ENCODE data around the gene PCDHA13. TPM values are rescaled to one million over a fixed set of nuclear protein-coding genes. Genes with fewer than 3 reads are reported as not detected.

PCDHA13 gene
- total RNA-seq, 4 donors from 2014 or later = 0.27 to 3.3 TPM; not detected in 2

GRCh38 chr5:140883373-140883772, 1.4 kb downstream of the PCDHA13 start:
- Histone ChIP-seq H3K4me3 (no peak overlapping the region), H3K4me1 (no peaks in the 10 kb centered on the region), H3K27me3 (no peaks in the 10 kb centered on the region), H3K27ac (no peak overlapping the region), H3K36me3 (no peaks in the 10 kb centered on the region), H3K9me3 (peaks cover 0 to 16% (median 0%) of the 10 kb centered on the region in 4 donors)
- no peak for DNase-seq
- TF ChIP-seq POLR2A (IDR thresholded peaks at IDR 0.05) = no peak
- TF ChIP-seq, protein P1, sequence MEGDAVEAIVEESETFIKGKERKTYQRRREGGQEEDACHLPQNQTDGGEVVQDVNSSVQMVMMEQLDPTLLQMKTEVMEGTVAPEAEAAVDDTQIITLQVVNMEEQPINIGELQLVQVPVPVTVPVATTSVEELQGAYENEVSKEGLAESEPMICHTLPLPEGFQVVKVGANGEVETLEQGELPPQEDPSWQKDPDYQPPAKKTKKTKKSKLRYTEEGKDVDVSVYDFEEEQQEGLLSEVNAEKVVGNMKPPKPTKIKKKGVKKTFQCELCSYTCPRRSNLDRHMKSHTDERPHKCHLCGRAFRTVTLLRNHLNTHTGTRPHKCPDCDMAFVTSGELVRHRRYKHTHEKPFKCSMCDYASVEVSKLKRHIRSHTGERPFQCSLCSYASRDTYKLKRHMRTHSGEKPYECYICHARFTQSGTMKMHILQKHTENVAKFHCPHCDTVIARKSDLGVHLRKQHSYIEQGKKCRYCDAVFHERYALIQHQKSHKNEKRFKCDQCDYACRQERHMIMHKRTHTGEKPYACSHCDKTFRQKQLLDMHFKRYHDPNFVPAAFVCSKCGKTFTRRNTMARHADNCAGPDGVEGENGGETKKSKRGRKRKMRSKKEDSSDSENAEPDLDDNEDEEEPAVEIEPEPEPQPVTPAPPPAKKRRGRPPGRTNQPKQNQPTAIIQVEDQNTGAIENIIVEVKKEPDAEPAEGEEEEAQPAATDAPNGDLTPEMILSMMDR (IDR thresholded peaks at IDR 0.05) = no peak

GRCh38 chr5:140883927-140884697, 2.2 kb downstream of the PCDHA13 start:
- DNase-seq = no peak
- Histone ChIP-seq H3K27ac (no peak overlapping the region), H3K9me3 (peaks cover 0 to 16% (median 0%) of the 10 kb centered on the region in 4 donors), H3K4me1 (no peaks in the 10 kb centered on the region), H3K36me3 (no peaks in the 10 kb centered on the region), H3K4me3 (no peak overlapping the region), H3K27me3 (no peaks in the 10 kb centered on the region)
- TF ChIP-seq, protein P1 (IDR thresholded peaks at IDR 0.05) = no peak
- TF ChIP-seq POLR2A (IDR thresholded peaks at IDR 0.05) = no peak

DNA sequence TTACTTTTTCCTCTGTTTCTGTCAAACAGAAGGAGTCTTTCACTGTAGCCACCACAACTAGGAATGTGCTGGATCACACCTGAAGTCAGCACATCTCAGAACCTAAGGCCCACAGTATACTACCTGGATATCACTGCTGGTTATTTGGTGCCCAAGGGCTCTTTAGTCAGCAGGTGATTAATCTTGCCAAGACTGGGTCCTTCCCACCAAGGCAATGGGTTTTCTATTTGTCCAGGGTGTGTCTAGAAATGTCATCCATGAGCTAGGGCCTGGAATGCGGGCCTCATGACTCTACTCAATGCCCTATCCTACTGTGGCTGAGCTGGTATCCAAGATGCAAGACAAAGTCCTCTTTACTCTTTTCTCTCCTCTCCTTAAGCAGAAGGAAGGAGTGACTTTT, 34.4 kb downstream of the PCDHA13 start:
- Histone ChIP-seq H3K9me3 (no peaks in the 10 kb centered on the region), H3K36me3 (no peaks in the 10 kb centered on the region)
- no peak for DNase-seq

DNA sequence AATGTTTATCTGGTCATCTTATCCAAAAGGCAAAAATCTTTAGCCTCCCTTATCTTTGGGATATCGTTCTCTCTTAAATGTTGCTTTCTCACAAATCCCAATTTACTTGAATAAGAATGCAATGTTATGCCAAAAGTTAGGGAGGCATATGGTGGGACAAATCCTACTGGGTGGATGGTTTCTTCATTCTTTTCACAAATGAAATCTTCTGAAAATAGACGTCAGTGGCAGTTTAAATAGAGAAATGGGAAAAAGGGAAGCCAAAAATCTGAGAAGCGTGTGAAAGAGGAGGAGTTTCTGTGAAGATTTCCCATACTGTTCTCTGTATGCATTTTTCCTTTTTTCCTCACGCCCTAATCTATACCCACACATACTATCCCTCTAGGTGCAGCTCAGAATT, 41.7 kb downstream of the PCDHA13 start:
- Histone ChIP-seq H3K4me1 (peaks cover 0 to 9% (median 0%) of the 10 kb centered on the region in 4 donors), H3K27ac (no peak overlapping the region), H3K9me3 (peaks cover 0 to 4% (median 0%) of the 10 kb centered on the region in 4 donors), H3K4me3 (no peak overlapping the region), H3K27me3 (no peaks in the 10 kb centered on the region), H3K36me3 (no peaks in the 10 kb centered on the region)
- TF ChIP-seq, protein P1 (IDR thresholded peaks at IDR 0.05) = no peak
- TF ChIP-seq POLR2A (IDR thresholded peaks at IDR 0.05) = no peak
- no peak for DNase-seq

More for the DNA sequence above, 34.4 kb downstream of the PCDHA13 start:
- no peak for TF ChIP-seq POLR2A (IDR thresholded peaks at IDR 0.05)
- TF ChIP-seq, protein P1 (IDR thresholded peaks at IDR 0.05) = no peak
- Histone ChIP-seq H3K4me1 (no peaks in the 10 kb centered on the region), H3K27me3 (no peaks in the 10 kb centered on the region), H3K4me3 (no peak overlapping the region), H3K27ac (no peak overlapping the region)

- peak within 1 kb of the TSS in 2 of 4 donors; percentile 9 for H3K27ac ChIP-seq
- peak within 1 kb of the TSS; percentile 29 to 50 (median 37) for H3K4me3 ChIP-seq
- DNase-seq = no peak
- no peaks in the 10 kb centered on the region for H3K27me3 ChIP-seq
- peaks cover 0 to 9% (median 0%) of the 10 kb centered on the region in 4 donors for H3K4me1 ChIP-seq
- H3K9me3 ChIP-seq = peaks cover 0 to 4% (median 0%) of the 10 kb centered on the region in 4 donors
- H3K36me3 ChIP-seq = no peaks in the 10 kb centered on the region
- no peak for TF ChIP-seq POLR2A (IDR thresholded peaks at IDR 0.05)
Observed at GRCh38 chr5:140925806-140926442, 44.0 kb downstream of the PCDHA13 start, which contains the start of gene PCDHAC1. Gene PCDHAC1 (plus strand): TSS chr5:140926299. CDS start chr5:140926893, 594 bp downstream.
